GM19397 (cell line): ENCODE data around the gene CPSF3.

ENCODE experiments used
- ATAC-seq: cut with Tn5 transposase; IDR thresholded peaks from one replicate; pipeline ENCODE4 v1.9.1; 2021; ENCODE audit warnings: mild to moderate bottlenecking, moderate library complexity; ENCODE audit not compliant: unreplicated experiment

CPSF3 gene

GRCh38 chr2:9462886-9463697, 39.6 kb downstream of the CPSF3 start:
- ATAC-seq = no peak

- no peak for ATAC-seq
Measured at GRCh38 chr2:9463698-9464034, 40.2 kb downstream of the CPSF3 start.

GRCh38 chr2:9465170-9465569, 41.7 kb downstream of the CPSF3 start:
- ATAC-seq = no peak

- ATAC-seq = no peak
Measured at GRCh38 chr2:9466147-9466683, 42.8 kb downstream of the CPSF3 start.

GRCh38 chr2:9467687-9468086, 44.2 kb downstream of the CPSF3 start:
- ATAC-seq = no peak

GRCh38 chr2:9471206-9471605, 47.8 kb downstream of the CPSF3 start:
- ATAC-seq = no peak

- no peak for ATAC-seq
Measured at GRCh38 chr2:9472511-9472910, 49.1 kb downstream of the CPSF3 start.

- ATAC-seq = no peak
Measured at GRCh38 chr2:9473308-9473984, 50.0 kb downstream of the CPSF3 start.

- peak; percentile 31 for ATAC-seq
Measured at GRCh38 chr2:9473985-9474360, 50.5 kb downstream of the CPSF3 start.

GRCh38 chr2:9474361-9475057, 51.1 kb downstream of the CPSF3 start, which contains the start of gene IAH1:
IAH1 (plus strand) TSS chr2:9474551; CDS start chr2:9474567, 16 bp downstream.
- peak; percentile 84 for ATAC-seq

- ATAC-seq = no peak
Measured at GRCh38 chr2:9477914-9478313, 54.5 kb downstream of the CPSF3 start.

GRCh38 chr2:9478526-9478925, 55.1 kb downstream of the CPSF3 start:
- no peak for ATAC-seq

- no peak for ATAC-seq
Measured at GRCh38 chr2:9480157-9480556, 56.7 kb downstream of the CPSF3 start.

- no peak for ATAC-seq
Measured at GRCh38 chr2:9483107-9483506, 59.7 kb downstream of the CPSF3 start.

GRCh38 chr2:9484533-9484932, 61.1 kb downstream of the CPSF3 start:
- no peak for ATAC-seq

- no peak for ATAC-seq
Measured at GRCh38 chr2:9488583-9489547, 65.4 kb downstream of the CPSF3 start.

- ATAC-seq = no peak
Measured at GRCh38 chr2:9490789-9491188, 67.3 kb downstream of the CPSF3 start.

GRCh38 chr2:9492927-9493326, 69.5 kb downstream of the CPSF3 start:
- no peak for ATAC-seq

GRCh38 chr2:9493478-9493877, 70.0 kb downstream of the CPSF3 start:
- no peak for ATAC-seq

GRCh38 chr2:9494081-9494480, 70.6 kb downstream of the CPSF3 start:
- ATAC-seq = no peak
